Non-pigmented ciliary epithelial cell (primary cell): ENCODE measurements around the gene RECQL.
"Not testable (repeated sequence)": the region's sequence is repeated elsewhere in the genome, so short reads cannot be mapped to it uniquely, and the experiment has no call there.

Experiments used
- DNase-seq: peaks from one replicate; pipeline ENCODE4 v3.0.0-alpha.2; 2010; ENCODE audit warnings: low read depth

The RECQL gene

DNA sequence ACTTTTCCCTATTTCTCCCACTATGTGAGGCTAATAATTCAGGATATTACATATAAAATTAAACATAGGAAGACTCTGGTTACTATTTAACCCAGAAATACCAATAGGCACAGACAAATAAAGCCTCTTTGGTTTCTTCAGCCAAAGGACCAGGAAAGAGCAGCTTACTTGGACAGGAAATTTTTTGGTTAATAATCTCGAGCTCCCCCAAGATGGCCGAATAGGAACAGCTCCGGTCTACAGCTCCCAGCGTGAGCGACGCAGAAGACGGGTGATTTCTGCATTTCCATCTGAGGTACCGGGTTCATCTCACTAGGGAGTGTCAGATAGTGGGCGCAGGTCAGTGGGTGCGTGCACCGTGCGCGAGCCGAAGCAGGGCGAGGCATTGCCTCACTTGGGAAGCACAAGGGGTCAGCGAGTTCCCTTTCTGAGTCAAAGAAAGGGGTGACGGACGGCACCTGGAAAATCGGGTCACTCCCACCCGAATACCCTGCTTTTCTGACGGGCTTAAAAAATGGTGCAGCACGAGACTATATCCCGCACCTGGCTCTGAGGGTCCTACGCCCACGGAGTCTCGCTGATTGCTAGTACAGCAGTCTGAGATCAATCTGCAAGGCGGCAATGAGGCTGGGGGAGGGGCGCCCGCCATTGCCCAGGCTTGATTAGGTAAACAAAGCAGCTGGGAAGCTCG is 82.3 kb downstream of the RECQL start:
- DNase-seq, result not testable (repeated sequence)
